IMR-90 (cell line): ENCODE data around the gene PDGFC. TPM values are rescaled to one million over a fixed set of nuclear protein-coding genes. Genes with fewer than 3 reads are reported as not detected.

Experiments
- ATAC-seq: fragments of 200-7000 bp; cut with Tn5 transposase; 2 replicates; pipeline ENCODE4 v1.9.1; 2020; ENCODE audit warnings: low read depth, mild to moderate bottlenecking, moderate library complexity
- BruUV-seq: library from RNA; stranded (reverse); fragments of 400-500 nt; replicated peaks from 2 replicates; lab custom pipeline; 2021; lab: Mats Ljungman, UMichigan
- CTCF ChIA-PET: fragments of 300-600 bp; formaldehyde crosslinking; extraction: SDS; loops from one replicate; lab custom pipeline; 2021; ENCODE audit warnings: antibody characterized with exemption; lab: Yijun Ruan, JAX
- POLR2A ChIA-PET: fragments of 300-600 bp; sonication (Branson Sonifier 250); formaldehyde crosslinking; loops from one replicate; lab custom pipeline; 2022; ENCODE audit warnings: antibody characterized with exemption; ENCODE audit not compliant: unreplicated experiment; lab: Charles Lee
- DNase-seq: peaks from one replicate; pipeline ENCODE4 v3.0.0; 2013
- H2AFZ ChIP-seq: replicated peaks from 2 replicates; pipeline ENCODE3; 2013; ENCODE audit warnings: low read length, mild to moderate bottlenecking; ENCODE audit not compliant: poor library complexity
- H2AK5ac ChIP-seq: 2 replicates; pipeline ENCODE4 v1.6.1; 2013; ENCODE audit warnings: low read depth, low read length, inconsistent platforms
- H2AK9ac ChIP-seq: replicated peaks from 2 replicates; pipeline ENCODE3; 2013; ENCODE audit warnings: mild to moderate bottlenecking, low read depth, low read length, moderate library complexity; ENCODE audit not compliant: poor library complexity
- H2BK120ac ChIP-seq: 2 replicates; pipeline ENCODE4 v1.6.1; 2013; ENCODE audit warnings: low read depth, low read length, inconsistent platforms
- H2BK15ac ChIP-seq: 3 replicates; pipeline ENCODE4 v1.6.1; 2013; ENCODE audit warnings: low read depth, low read length, inconsistent platforms
- H2BK20ac ChIP-seq: 2 replicates; pipeline ENCODE4 v1.6.1; 2013; ENCODE audit warnings: low read depth, mild to moderate bottlenecking, inconsistent platforms, low read length, moderate library complexity
- H2BK5ac ChIP-seq: 2 replicates; pipeline ENCODE4 v1.6.1; 2013; ENCODE audit warnings: mild to moderate bottlenecking, low read depth, low read length, inconsistent platforms; ENCODE audit not compliant: poor library complexity, severe bottlenecking
- H3K14ac ChIP-seq: replicated peaks from 2 replicates; pipeline ENCODE4 v1.6.1; 2013; ENCODE audit warnings: low read depth, low read length, inconsistent platforms
- H3K18ac ChIP-seq: 2 replicates; pipeline ENCODE4 v1.6.1; 2013; ENCODE audit warnings: low read depth, low read length, control low read depth
- H3K23ac ChIP-seq: 2 replicates; pipeline ENCODE4 v1.6.1; 2013; ENCODE audit warnings: low read depth, low read length, inconsistent platforms
- H3K27ac ChIP-seq: 2 replicates; pipeline ENCODE4 v1.5.1; 2013; ENCODE audit warnings: mild to moderate bottlenecking, control low read depth, low read length; ENCODE audit not compliant: insufficient read depth
- H3K27me3 ChIP-seq: 2 replicates; pipeline ENCODE4 v1.6.1; 2013; ENCODE audit warnings: low read length; ENCODE audit not compliant: control insufficient read depth, insufficient read depth
- H3K36me3 ChIP-seq: 2 replicates; pipeline ENCODE4 v1.6.1; 2013; ENCODE audit warnings: low read length, mixed read lengths; ENCODE audit not compliant: control insufficient read depth, insufficient read depth
- H3K4ac ChIP-seq: 2 replicates; pipeline ENCODE4 v1.6.1; 2013; ENCODE audit warnings: low read depth, low read length, inconsistent platforms
- H3K4me1 ChIP-seq: 2 replicates; pipeline ENCODE4 v1.6.1; 2013; ENCODE audit warnings: low read length, mixed read lengths; ENCODE audit not compliant: control insufficient read depth, insufficient read depth
- H3K4me2 ChIP-seq: 2 replicates; pipeline ENCODE4 v1.6.1; 2013; ENCODE audit warnings: low read depth, mild to moderate bottlenecking, control low read depth, low read length, moderate library complexity
- H3K4me3 ChIP-seq: 2 replicates; pipeline ENCODE4 v1.5.1; 2013; ENCODE audit warnings: low read depth, mild to moderate bottlenecking, control low read depth, low read length, moderate library complexity; ENCODE audit not compliant: insufficient read depth
- H3K56ac ChIP-seq: 2 replicates; pipeline ENCODE4 v1.6.1; 2013; ENCODE audit warnings: low read length, inconsistent platforms; ENCODE audit not compliant: insufficient read depth; ENCODE audit errors: extremely low read depth
- H3K79me1 ChIP-seq, 2 experiments: 2 replicates each; pipeline ENCODE4 v1.6.1; 2013; ENCODE audit warnings: low read length in 2 of 2, inconsistent platforms in 1 of 2, low read depth in 1 of 2
- H3K9ac ChIP-seq: 2 replicates; pipeline ENCODE4 v1.6.1; 2013; ENCODE audit warnings: low read depth, low read length, control low read depth
- H3K9me1 ChIP-seq: 2 replicates; pipeline ENCODE4 v1.6.1; 2013; ENCODE audit warnings: low read length, inconsistent platforms; ENCODE audit not compliant: insufficient read depth
- H3K9me3 ChIP-seq: 2 replicates; pipeline ENCODE4 v1.6.1; 2013; ENCODE audit warnings: low read length; ENCODE audit not compliant: control insufficient read depth, insufficient read depth
- H4K20me1 ChIP-seq: 2 replicates; pipeline ENCODE4 v1.6.1; 2013; ENCODE audit warnings: low read length, inconsistent platforms; ENCODE audit not compliant: insufficient read depth
- H4K5ac ChIP-seq: 2 replicates; pipeline ENCODE4 v1.6.1; 2013; ENCODE audit warnings: mild to moderate bottlenecking, low read depth, low read length, control low read depth
- H4K8ac ChIP-seq, 2 experiments: 2 replicates each; pipeline ENCODE4 v1.6.1; 2013; ENCODE audit warnings: low read depth in 2 of 2, low read length in 2 of 2, control low read depth in 1 of 2, inconsistent platforms in 1 of 2
- H4K91ac ChIP-seq: 2 replicates; pipeline ENCODE4 v1.6.1; 2013; ENCODE audit warnings: low read depth, low read length, inconsistent platforms; ENCODE audit not compliant: insufficient read depth
- BHLHE40 ChIP-seq: fragments of 150-350 bp; IDR thresholded peaks from 2 replicates; pipeline ENCODE4 v1.6.1; 2016; ENCODE audit warnings: mild to moderate bottlenecking, low read depth, low read length
- CHD1 ChIP-seq: IDR thresholded peaks from 2 replicates; pipeline ENCODE4 v1.6.1; 2012; ENCODE audit warnings: low read depth, low read length, improper control_type of control experiment
- FOS ChIP-seq: fragments of 150-350 bp; IDR thresholded peaks from 2 replicates; pipeline ENCODE4 v1.6.1; 2016; ENCODE audit warnings: low read depth, low read length
- MAFK ChIP-seq: IDR thresholded peaks from 2 replicates; pipeline ENCODE4 v1.6.1; 2012; ENCODE audit warnings: low read depth, low read length, improper control_type of control experiment
- MXI1 ChIP-seq: IDR thresholded peaks from 2 replicates; pipeline ENCODE4 v1.6.1; 2012; ENCODE audit warnings: low read depth, mild to moderate bottlenecking, low read length, moderate library complexity, borderline replicate concordance
- NFE2L2 ChIP-seq: fragments of 150-350 bp; IDR thresholded peaks from 2 replicates; pipeline ENCODE4 v1.6.1; 2016; ENCODE audit warnings: low read depth, mild to moderate bottlenecking, low read length
- RAD21 ChIP-seq: IDR thresholded peaks from 2 replicates; pipeline ENCODE4 v1.6.1; 2012; ENCODE audit warnings: low read length, improper control_type of control experiment
- RCOR1 ChIP-seq: IDR thresholded peaks from 2 replicates; pipeline ENCODE4 v1.6.1; 2012; ENCODE audit warnings: mild to moderate bottlenecking, low read length, improper control_type of control experiment; ENCODE audit not compliant: insufficient replicate concordance
- SMC3 ChIP-seq: fragments of 150-350 bp; IDR thresholded peaks from 2 replicates; pipeline ENCODE4 v1.6.1; 2016; ENCODE audit warnings: low read depth, mild to moderate bottlenecking, antibody characterized with exemption, low read length, moderate library complexity
- WGBS, 2 experiments: methylation state at CpG; one replicate each; pipeline versions ENCODE4 v1.1.5 to v1.1.7; 2013; ENCODE audit warnings: missing lambda C conversion rate in 2 of 2; ENCODE audit not compliant: insufficient read length in 1 of 2; ENCODE audit errors: extremely low coverage in 2 of 2; 5-methylcytosine and 5-hydroxymethylcytosine counted together
- dilution Hi-C: fragments of 300-500 bp; cut with HindIII; formaldehyde crosslinking; loops from one replicate; pipeline ENCODE4 v1.14.3; 2018; ENCODE audit warnings: low sequenced_read_pairs; ENCODE audit not compliant: unreplicated experiment
- in situ Hi-C: fragments of 300-500 bp; cut with MboI; formaldehyde crosslinking; loops from 3 replicates; pipeline ENCODE4 v1.14.3; 2019; ENCODE audit warnings: low sequenced_read_pairs, inconsistent platforms, mixed read lengths
- intact Hi-C: fragments of 100-400 bp; cut with micrococcal nuclease; formaldehyde crosslinking; loops from 2 replicates; pipeline ENCODE4 v1.10.0; 2022
- polyA plus RNA-seq, 3 experiments: library from polyadenylated mRNA; depleted of rRNA; stranded (reverse); fragments of >200 nt; gene quantifications; 2 replicates each; pipeline ENCODE4 v1.2.3, GENCODE V29; 2012; ENCODE audit warnings: low replicate concordance in 1 of 3
- total RNA-seq: library from RNA; depleted of rRNA; stranded (reverse); fragments of >200 nt; gene quantifications from 2 replicates; pipeline ENCODE4 v1.2.3, GENCODE V29; 2012

PDGFC gene
- total and polyA plus RNA-seq, 2 of the 4 experiments (the other 2 are of a cell fraction) = 19.8 to 90.7 TPM

- ChIA-PET CTCF (interaction anchor here (0.7 kb wide), 1 partner anchor 162 kb away, joined by 3 read pairs; no protein-coding TSS in a partner anchor), POLR2A (no interaction called here)
- ATAC-seq = peak; percentile 93
- peaks cover 17% of the 10 kb centered on the region for H3K4me1 ChIP-seq
- no peak overlapping the region for H3K56ac ChIP-seq
- H3K9me3 ChIP-seq = no peaks in the 10 kb centered on the region
- peak overlapping the region; percentile 91 for H2BK5ac ChIP-seq
- in situ Hi-C loops (no loop called here), dilution Hi-C loops (no loop called here), intact Hi-C loops (loop anchor here (1.0 kb wide), 1 partner anchor 648 kb away; no protein-coding TSS in a partner anchor)
- DNase-seq = peak; percentile 97
- TF ChIP-seq SMC3 = no peak
- peak; percentile 66; the same call in 1 of the 2 replicates for TF ChIP-seq BHLHE40
- TF ChIP-seq CHD1 = no peak; the same call in 1 of the 2 replicates
- peak; percentile 22; the same call in 1 of the 2 replicates for TF ChIP-seq RAD21
- TF ChIP-seq MAFK = peak; percentile 7; the same call in 1 of the 2 replicates
- no peak for TF ChIP-seq RCOR1
- no peak for TF ChIP-seq MXI1
- TF ChIP-seq NFE2L2 = no peak
- peak; percentile 48; the same call in 1 of the 2 replicates for TF ChIP-seq FOS
- no peak overlapping the region for H2AFZ ChIP-seq
- WGBS, 2 experiments = 0% methylated on average over 2 of the region's 7 CpGs; no CpG with 5 or more reads in 1 of the 2 experiments
- no peaks in the 10 kb centered on the region for H3K27me3 ChIP-seq
- H2BK20ac ChIP-seq = no peak overlapping the region; the same call in 1 of the 2 replicates
- H4K20me1 ChIP-seq = no peaks in the 10 kb centered on the region
- BruUV-seq = no TSS peak
- H3K4me3 ChIP-seq = no peak overlapping the region
- peak overlapping the region; percentile 49 for H3K4me2 ChIP-seq
- peak overlapping the region; percentile 62; the same call in 1 of the 2 replicates for H3K27ac ChIP-seq
- peak overlapping the region; percentile 52; the same call in 1 of the 2 replicates for H2BK120ac ChIP-seq
- peak overlapping the region; percentile 39; the same call in 1 of the 2 replicates for H3K18ac ChIP-seq
- H3K9ac ChIP-seq = peak overlapping the region; percentile 46; the same call in 1 of the 2 replicates
- no peak overlapping the region; the same call in 1 of the 2 replicates for H4K5ac ChIP-seq
- H2AK5ac ChIP-seq = no peak overlapping the region
- H3K14ac ChIP-seq = no peak overlapping the region
- H4K91ac ChIP-seq = no peak overlapping the region
- peaks cover 5% of the 10 kb centered on the region; the same call in 1 of the 2 replicates for H3K9me1 ChIP-seq
- H4K8ac ChIP-seq = peak overlapping the region in 1 of 2 experiments; percentile 74; a peak in 2 of 4 replicates
- no peak overlapping the region for H3K23ac ChIP-seq
- no peak overlapping the region for H2BK15ac ChIP-seq
- H3K36me3 ChIP-seq = no peaks in the 10 kb centered on the region
- H3K79me1 ChIP-seq = peaks cover 4 to 44% of the 10 kb centered on the region in 2 experiments
- H2AK9ac ChIP-seq = no peak overlapping the region
- H3K4ac ChIP-seq = peak overlapping the region; percentile 30; the same call in 1 of the 2 replicates
Observed at GRCh38 chr4:156941940-156942548, 29.6 kb downstream of the PDGFC start.
